Measurements from ENCODE around the gene ZBTB8B. TPM values are rescaled to one million over a fixed set of nuclear protein-coding genes. Genes with fewer than 3 reads are reported as not detected.

Gene ZBTB8B
- total RNA-seq, 1 donor from 2014 or later, result not detected

- intact Hi-C loops (cut with DNase I), result no loop called here
- no peak for DNase-seq (ENCODE audit: extremely low spot score in 2 of 2)
- TF ChIP-seq POLR2AphosphoS5 (IDR thresholded peaks at IDR 0.05; ENCODE audit: insufficient read depth in 1 of 2, low read depth in 1 of 2) (no peak), CTCF (IDR thresholded peaks at IDR 0.05) (no peak), POLR2A (IDR thresholded peaks at IDR 0.05) (no peak)
- Histone ChIP-seq H3K9me3 (no peaks in the 10 kb centered on the region), H3K4me3 (no peak overlapping the region), H3K4me1 (no peaks in the 10 kb centered on the region), H3K27me3 (no peaks in the 10 kb centered on the region), H3K36me3 (no peaks in the 10 kb centered on the region), H3K27ac (no peak overlapping the region)
Observed at GRCh38 chr1:32491386-32491785, 26.5 kb downstream of the ZBTB8B start.

DNA sequence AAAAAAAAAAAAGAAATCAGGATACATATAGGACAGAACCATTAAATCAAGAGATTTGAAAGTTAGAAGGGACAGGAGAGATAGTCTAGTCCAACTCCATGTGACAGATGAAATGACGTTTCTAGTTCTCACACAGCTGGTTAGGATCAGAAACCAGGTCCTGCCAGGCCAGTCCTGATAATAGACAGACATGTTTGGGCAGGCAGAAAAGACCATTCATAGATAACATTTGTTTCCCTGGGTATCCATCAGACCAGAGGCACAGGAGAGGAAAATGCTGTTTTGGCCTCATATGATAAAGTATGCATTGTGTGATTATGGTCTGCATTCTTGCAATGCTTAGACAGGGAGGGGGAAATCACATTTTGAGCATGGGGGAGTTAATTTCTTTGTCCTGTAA is 29.3 kb downstream of the ZBTB8B start:
- no peak for TF ChIP-seq CTCF (IDR thresholded peaks at IDR 0.05)
- no peak for TF ChIP-seq POLR2AphosphoS5 (IDR thresholded peaks at IDR 0.05; ENCODE audit: insufficient read depth in 1 of 2, low read depth in 1 of 2)
- no peak for TF ChIP-seq POLR2A (IDR thresholded peaks at IDR 0.05)
- no peaks in the 10 kb centered on the region for H3K9me3 ChIP-seq

GRCh38 chr1:32494711-32495337 is 30.0 kb downstream of the ZBTB8B start:
- H3K27ac ChIP-seq, result no peak overlapping the region
- intact Hi-C loops (cut with DNase I), result no loop called here
- no peak overlapping the region for H3K4me3 ChIP-seq
- no peaks in the 10 kb centered on the region for H3K36me3 ChIP-seq
- TF ChIP-seq POLR2AphosphoS5 (IDR thresholded peaks at IDR 0.05; ENCODE audit: insufficient read depth in 1 of 2, low read depth in 1 of 2), result no peak
- TF ChIP-seq POLR2A (IDR thresholded peaks at IDR 0.05), result no peak
- no peak for TF ChIP-seq CTCF (IDR thresholded peaks at IDR 0.05)
- no peaks in the 10 kb centered on the region for H3K4me1 ChIP-seq
- no peaks in the 10 kb centered on the region for H3K9me3 ChIP-seq
- no peak for DNase-seq (ENCODE audit: extremely low spot score in 2 of 2)
- no peaks in the 10 kb centered on the region for H3K27me3 ChIP-seq

More for the DNA sequence above, 29.3 kb downstream of the ZBTB8B start:
- Histone ChIP-seq H3K36me3 (no peaks in the 10 kb centered on the region), H3K4me1 (no peaks in the 10 kb centered on the region), H3K27me3 (no peaks in the 10 kb centered on the region), H3K27ac (no peak overlapping the region), H3K4me3 (no peak overlapping the region)
- no peak for DNase-seq (ENCODE audit: extremely low spot score in 2 of 2)
- intact Hi-C loops (cut with DNase I), result no loop called here

- Histone ChIP-seq H3K36me3 (no peaks in the 10 kb centered on the region), H3K4me1 (peaks cover 3% of the 10 kb centered on the region), H3K9me3 (no peaks in the 10 kb centered on the region), H3K4me3 (no peak overlapping the region), H3K27ac (no peak overlapping the region), H3K27me3 (no peaks in the 10 kb centered on the region)
- TF ChIP-seq POLR2AphosphoS5 (IDR thresholded peaks at IDR 0.05; ENCODE audit: insufficient read depth in 1 of 2, low read depth in 1 of 2), result peak in 1 of 2 donors; percentile 32
- no peak for TF ChIP-seq POLR2A (IDR thresholded peaks at IDR 0.05)
- DNase-seq (ENCODE audit: extremely low spot score in 2 of 2), result no peak
- intact Hi-C loops (cut with DNase I), result no loop called here
Observed at GRCh38 chr1:32496127-32496526, 31.3 kb downstream of the ZBTB8B start.

- Histone ChIP-seq H3K36me3 (no peaks in the 10 kb centered on the region), H3K4me3 (no peak overlapping the region), H3K27ac (no peak overlapping the region), H3K9me3 (no peaks in the 10 kb centered on the region), H3K27me3 (no peaks in the 10 kb centered on the region), H3K4me1 (peaks cover 21% of the 10 kb centered on the region)
- intact Hi-C loops (cut with DNase I), result no loop called here
- TF ChIP-seq CTCF (IDR thresholded peaks at IDR 0.05) (no peak), POLR2AphosphoS5 (IDR thresholded peaks at IDR 0.05; ENCODE audit: insufficient read depth in 1 of 2, low read depth in 1 of 2) (no peak), POLR2A (IDR thresholded peaks at IDR 0.05) (no peak)
- DNase-seq (ENCODE audit: extremely low spot score in 2 of 2), result no peak
Observed at GRCh38 chr1:32498751-32499150, 33.9 kb downstream of the ZBTB8B start.

Data from vagina (tissue), 2 donors.